HepG2 (cell line): ENCODE results near the gene ANAPC1. TPM values are rescaled to one million over a fixed set of nuclear protein-coding genes. Genes with fewer than 3 reads are reported as not detected.

Experiments
- ATF4 ChIP-seq, 2 experiments: fragments of 450-650 bp in 1 of 2; sonication (generic) in 1 of 2; formaldehyde crosslinking; IDR thresholded peaks; 2 replicates each; pipeline versions ENCODE4 v1.5.0 to v1.8.0; 2020 to 2022; ENCODE audit warnings: mild to moderate bottlenecking in 1 of 2, missing genetic modification reagents in 1 of 2
- ATF5 ChIP-seq: sonication (generic); formaldehyde crosslinking; IDR thresholded peaks from 2 replicates; pipeline ENCODE4 v1.4.0; 2020; ENCODE audit warnings: mild to moderate bottlenecking, low read depth, missing genetic modification reagents
- ATF7 ChIP-seq, 2 experiments: fragments of 450-650 bp in 1 of 2; sonication (generic) in 1 of 2; formaldehyde crosslinking in 1 of 2; IDR thresholded peaks; 2 replicates each; pipeline versions ENCODE4 v1.4.0 to v1.6.1; 2016 to 2020; ENCODE audit warnings: antibody characterized with exemption in 1 of 2, mild to moderate bottlenecking in 1 of 2, missing genetic modification reagents in 1 of 2
- ELK4 ChIP-seq: sonication (generic); formaldehyde crosslinking; IDR thresholded peaks from 2 replicates; pipeline ENCODE4 v1.9.0; 2021; ENCODE audit warnings: missing genetic modification reagents, borderline replicate concordance
- GFI1 ChIP-seq: sonication (generic); formaldehyde crosslinking; IDR thresholded peaks from 2 replicates; pipeline ENCODE4 v1.5.0; 2020; ENCODE audit warnings: missing genetic modification reagents, mild to moderate bottlenecking, borderline replicate concordance
- GPBP1L1 ChIP-seq: sonication (generic); formaldehyde crosslinking; IDR thresholded peaks from 2 replicates; pipeline ENCODE4 v1.5.0; 2020; ENCODE audit warnings: mild to moderate bottlenecking, missing genetic modification reagents
- KLF9 ChIP-seq: IDR thresholded peaks from 2 replicates; pipeline ENCODE4 v1.6.1; 2016; ENCODE audit warnings: low read depth
- KMT2B ChIP-seq: IDR thresholded peaks from 2 replicates; pipeline ENCODE4 v1.6.1; 2016; ENCODE audit warnings: missing genetic modification reagents, missing compliant biosample characterization
- NCOA2 ChIP-seq: sonication (generic); formaldehyde crosslinking; IDR thresholded peaks from 2 replicates; pipeline ENCODE4 v1.8.0; 2022; ENCODE audit warnings: inconsistent platforms
- RAD21 ChIP-seq: fragments of 450-650 bp; formaldehyde crosslinking; IDR thresholded peaks from 2 replicates; pipeline ENCODE4 v1.5.0; 2020; ENCODE audit warnings: mild to moderate bottlenecking
- REXO4 ChIP-seq: sonication (generic); formaldehyde crosslinking; IDR thresholded peaks from 2 replicates; pipeline ENCODE4 v1.8.0; 2022; ENCODE audit warnings: missing genetic modification reagents, mild to moderate bottlenecking, borderline replicate concordance
- ZBTB2 ChIP-seq: sonication (generic); formaldehyde crosslinking; IDR thresholded peaks from 2 replicates; pipeline ENCODE4 v1.8.0; 2022; ENCODE audit warnings: low read depth, missing genetic modification reagents
- ZHX1 ChIP-seq: sonication (generic); formaldehyde crosslinking; IDR thresholded peaks from 2 replicates; pipeline ENCODE4 v1.8.1; 2022; ENCODE audit warnings: low read depth, mild to moderate bottlenecking, missing genetic modification reagents
- ZNF382 ChIP-seq: sonication (generic); formaldehyde crosslinking; IDR thresholded peaks from 2 replicates; pipeline ENCODE4 v1.5.0; 2020; ENCODE audit warnings: missing genetic modification reagents, mild to moderate bottlenecking, borderline replicate concordance
- ZNF543 ChIP-seq: sonication (generic); formaldehyde crosslinking; IDR thresholded peaks from 2 replicates; pipeline ENCODE4 v1.4.0; 2020; ENCODE audit warnings: mild to moderate bottlenecking, missing genetic modification reagents
- ZNF552 ChIP-seq: sonication (generic); formaldehyde crosslinking; IDR thresholded peaks from 2 replicates; pipeline ENCODE4 v1.9.0; 2022; ENCODE audit warnings: missing genetic modification reagents, mild to moderate bottlenecking, borderline replicate concordance
- ZNF775 ChIP-seq: sonication (generic); formaldehyde crosslinking; IDR thresholded peaks from 2 replicates; pipeline ENCODE4 v1.4.0; 2020; ENCODE audit warnings: missing genetic modification reagents, mild to moderate bottlenecking, moderate library complexity, borderline replicate concordance
- ZSCAN29 ChIP-seq: sonication (generic); formaldehyde crosslinking; conservative IDR thresholded peaks from 2 replicates; pipeline ENCODE4 v1.4.0; 2020; ENCODE audit warnings: mild to moderate bottlenecking, missing genetic modification reagents
- polyA plus RNA-seq, 8 experiments: library from polyadenylated mRNA; depleted of rRNA in 3 of 8; stranded (reverse) in 7 of 8; unstranded in 1 of 8; fragments of >200 nt; fragmentation: Illumina TruSeq in 4 of 8; extraction: Trizol in 4 of 8; gene quantifications; 2 replicates each; pipeline versions ENCODE4 v1.2.1 to v1.2.3, GENCODE V29; 2011 to 2016; ENCODE audit warnings: low read depth in 4 of 8, missing spikeins in 1 of 8, mixed read lengths in 1 of 8; ENCODE audit not compliant: insufficient read depth in 1 of 8
- total RNA-seq, 5 experiments: library from RNA; depleted of rRNA; stranded (reverse); fragments of >200 nt; fragmentation: Illumina TruSeq; extraction: Trizol; gene quantifications; 2 replicates each; pipeline ENCODE4 v1.2.3, GENCODE V29; 2016; ENCODE audit warnings: low read depth in 1 of 5

ANAPC1 gene
- total and polyA plus RNA-seq, 2 of the 13 experiments (the other 11 are each of a cell fraction or from before 2014, with no cell fraction given) = 50.0 to 89.7 TPM

- TF ChIP-seq ELK4 (CRISPR knock-in tag) = peak; percentile 58; the same call in 1 of the 2 replicates
- TF ChIP-seq ZNF775 (CRISPR knock-in tag) = peak; percentile 82
- TF ChIP-seq ZHX1 = peak; percentile 44; the same call in 1 of the 2 replicates
- TF ChIP-seq KMT2B (CRISPR knock-in tag) = peak; percentile 95
- TF ChIP-seq ATF7 (IDR thresholded peaks at IDR 0.05) = no peak
- TF ChIP-seq ATF7 (CRISPR knock-in tag; IDR thresholded peaks at IDR 0.05) = no peak
- 0 out of 2 replicates have a peak, but pooled peaks have one; percentile 58 for TF ChIP-seq KLF9 (CRISPR knock-in tag)
- no peak for TF ChIP-seq ZNF382 (CRISPR knock-in tag)
- peak; percentile 80 for TF ChIP-seq GFI1
- no peak; the same call in 1 of the 2 replicates for TF ChIP-seq ZSCAN29
- peak; percentile 75; the same call in 1 of the 2 replicates for TF ChIP-seq ZNF543 (CRISPR knock-in tag)
- TF ChIP-seq GPBP1L1 (CRISPR knock-in tag) = no peak
- TF ChIP-seq NCOA2 (CRISPR knock-in tag) = no peak; the same call in 1 of the 2 replicates
- TF ChIP-seq ATF4 (CRISPR knock-in tag; IDR thresholded peaks at IDR 0.05) = peak in 1 of 2 experiments; percentile 6; a peak in 1 of 4 replicates
- TF ChIP-seq ATF5 (CRISPR knock-in tag) = no peak
- TF ChIP-seq RAD21 = peak; percentile 53
- TF ChIP-seq REXO4 (CRISPR knock-in tag) = no peak
- peak; percentile 79; the same call in 1 of the 2 replicates for TF ChIP-seq ZNF552 (CRISPR knock-in tag)
- TF ChIP-seq ZBTB2 = 0 out of 2 replicates have a peak, but pooled peaks have one; percentile 23
Measured at GRCh38 chr2:111883661-111884591, at the start of gene ANAPC1 (continued).
